IPS-18a (cell line): ENCODE results near the gene MIXL1.
"Not testable (repeated sequence)": the region's sequence is repeated elsewhere in the genome, so short reads cannot be mapped to it uniquely, and the experiment has no call there.

ENCODE experiments used
- H3K27ac ChIP-seq: one replicate; pipeline ENCODE4 v1.5.1; 2013; ENCODE audit warnings: low read length
- H3K27me3 ChIP-seq: one replicate; pipeline ENCODE4 v1.6.1; 2013; ENCODE audit warnings: mild to moderate bottlenecking, low read length; ENCODE audit not compliant: control insufficient read depth, insufficient read depth
- H3K36me3 ChIP-seq: one replicate; pipeline ENCODE4 v1.6.1; 2013; ENCODE audit warnings: low read depth, low read length; ENCODE audit not compliant: control insufficient read depth
- H3K4me1 ChIP-seq: one replicate; pipeline ENCODE4 v1.6.1; 2013; ENCODE audit warnings: low read depth, low read length; ENCODE audit not compliant: control insufficient read depth
- H3K4me3 ChIP-seq: one replicate; pipeline ENCODE4 v1.5.1; 2013; ENCODE audit warnings: low read length
- H3K9ac ChIP-seq: one replicate; pipeline ENCODE4 v1.6.1; 2013; ENCODE audit warnings: mild to moderate bottlenecking, low read length, moderate library complexity
- H3K9me3 ChIP-seq: one replicate; pipeline ENCODE4 v1.6.1; 2013; ENCODE audit warnings: low read depth, low read length; ENCODE audit not compliant: control insufficient read depth

Gene MIXL1

GRCh38 chr1:226252841-226253240, 29.4 kb downstream of the MIXL1 start:
- H3K27ac ChIP-seq, H3K9ac ChIP-seq, H3K4me1 ChIP-seq, H3K9me3 ChIP-seq, H3K27me3 ChIP-seq, H3K4me3 ChIP-seq: not testable (repeated sequence)
- peaks cover 20% of the 10 kb centered on the region for H3K36me3 ChIP-seq

- H3K36me3 ChIP-seq: peaks cover 15% of the 10 kb centered on the region
- H3K9ac ChIP-seq: no peak overlapping the region
Measured at GRCh38 chr1:226253933-226254332, 30.5 kb downstream of the MIXL1 start.

GRCh38 chr1:226255380-226255779, 31.9 kb downstream of the MIXL1 start:
- H3K4me3 ChIP-seq: no peak overlapping the region
- peaks cover 12% of the 10 kb centered on the region for H3K36me3 ChIP-seq

More at GRCh38 chr1:226253933-226254332, 30.5 kb downstream of the MIXL1 start:
- H3K4me3 ChIP-seq: no peak overlapping the region
- H3K27ac ChIP-seq: no peak overlapping the region
- H3K9me3 ChIP-seq: no peaks in the 10 kb centered on the region
- no peaks in the 10 kb centered on the region for H3K27me3 ChIP-seq
- H3K4me1 ChIP-seq: no peaks in the 10 kb centered on the region

GRCh38 chr1:226261818-226262217, 38.4 kb downstream of the MIXL1 start:
- H3K27me3 ChIP-seq: no peaks in the 10 kb centered on the region
- H3K4me3 ChIP-seq: no peak overlapping the region
- H3K27ac ChIP-seq: no peak overlapping the region
- no peak overlapping the region for H3K9ac ChIP-seq
- no peaks in the 10 kb centered on the region for H3K4me1 ChIP-seq
- H3K9me3 ChIP-seq: no peaks in the 10 kb centered on the region
- peaks cover 28% of the 10 kb centered on the region for H3K36me3 ChIP-seq

More at GRCh38 chr1:226255380-226255779, 31.9 kb downstream of the MIXL1 start:
- Histone ChIP-seq H3K4me1 (no peaks in the 10 kb centered on the region), H3K9ac (no peak overlapping the region), H3K9me3 (no peaks in the 10 kb centered on the region), H3K27ac (no peak overlapping the region), H3K27me3 (no peaks in the 10 kb centered on the region)

GRCh38 chr1:226268421-226269124, 45.1 kb downstream of the MIXL1 start:
- Histone ChIP-seq H3K4me3 (no peak overlapping the region), H3K9me3 (no peaks in the 10 kb centered on the region), H3K27ac (no peak overlapping the region), H3K4me1 (no peaks in the 10 kb centered on the region), H3K27me3 (no peaks in the 10 kb centered on the region), H3K9ac (no peak overlapping the region), H3K36me3 (peaks cover 25% of the 10 kb centered on the region)

- not testable (repeated sequence) for H3K27me3 ChIP-seq, H3K27ac ChIP-seq, H3K4me1 ChIP-seq, H3K9me3 ChIP-seq, H3K9ac ChIP-seq, H3K4me3 ChIP-seq
- H3K36me3 ChIP-seq: peaks cover 23% of the 10 kb centered on the region
Measured at GRCh38 chr1:226272233-226272902, 48.9 kb downstream of the MIXL1 start.

GRCh38 chr1:226274138-226274537, 50.7 kb downstream of the MIXL1 start:
- Histone ChIP-seq H3K36me3 (peaks cover 16% of the 10 kb centered on the region), H3K27me3 (no peaks in the 10 kb centered on the region), H3K4me3 (no peak overlapping the region), H3K27ac (no peak overlapping the region), H3K9ac (no peak overlapping the region), H3K9me3 (no peaks in the 10 kb centered on the region), H3K4me1 (no peaks in the 10 kb centered on the region)

GRCh38 chr1:226276077-226276682, 52.7 kb downstream of the MIXL1 start:
- Histone ChIP-seq H3K36me3 (peaks cover 15% of the 10 kb centered on the region), H3K27ac (no peak overlapping the region), H3K27me3 (no peaks in the 10 kb centered on the region), H3K4me3 (no peak overlapping the region), H3K9me3 (no peaks in the 10 kb centered on the region), H3K9ac (no peak overlapping the region), H3K4me1 (no peaks in the 10 kb centered on the region)
